SU-DHL-6 (cell line): ENCODE data around the gene SRSF4.

Experiments
- H2AFZ ChIP-seq: fragments of 200-600 bp; sonication (generic); 2 replicates; pipeline ENCODE4 v1.6.1; 2014; ENCODE audit warnings: low read depth, mild to moderate bottlenecking, moderate library complexity, mixed read lengths, antibody characterized with exemption, low read length; ENCODE audit not compliant: severe bottlenecking
- H3F3A ChIP-seq: fragments of 200-600 bp; shearing (Covaris generic); 2 replicates; pipeline ENCODE4 v1.6.0; 2016; ENCODE audit warnings: antibody characterized with exemption, mild to moderate bottlenecking; ENCODE audit not compliant: insufficient read depth
- H3K27ac ChIP-seq: fragments of 200-600 bp; sonication (generic); 2 replicates; pipeline ENCODE4 v1.5.1; 2016; ENCODE audit warnings: low read depth, mild to moderate bottlenecking, low read length, moderate library complexity, mixed read lengths
- H3K27me3 ChIP-seq: fragments of 200-600 bp; sonication (generic), shearing (Covaris generic); 2 replicates; pipeline ENCODE4 v1.6.0; 2014; ENCODE audit warnings: mild to moderate bottlenecking, low read length
- H3K36me3 ChIP-seq: fragments of 200-600 bp; sonication (generic); 2 replicates; pipeline ENCODE4 v1.6.1; 2014; ENCODE audit warnings: mild to moderate bottlenecking, low read length, mixed read lengths
- H3K4me2 ChIP-seq: fragments of 300-600, 200-600 bp; shearing (Covaris generic), sonication (generic); 2 replicates; pipeline ENCODE4 v1.6.0; 2014; ENCODE audit warnings: low read length, low read depth, mild to moderate bottlenecking; ENCODE audit not compliant: poor library complexity, severe bottlenecking
- H3K4me3 ChIP-seq: fragments of 200-600 bp; sonication (generic); 2 replicates; pipeline ENCODE4 v1.5.1; 2014; ENCODE audit warnings: antibody characterized with exemption, low read length, mild to moderate bottlenecking, mixed read lengths; ENCODE audit not compliant: insufficient read depth, poor library complexity, severe bottlenecking
- H3K79me2 ChIP-seq: fragments of 200-600 bp; sonication (generic); 2 replicates; pipeline ENCODE4 v1.6.1; 2014; ENCODE audit warnings: mild to moderate bottlenecking, low read length, moderate library complexity; ENCODE audit not compliant: insufficient read depth
- H3K9ac ChIP-seq: fragments of 200-600 bp; sonication (generic); 2 replicates; pipeline ENCODE4 v1.7.0; 2014; ENCODE audit warnings: mild to moderate bottlenecking, low read length
- H3K9me2 ChIP-seq: fragments of 200-600 bp; sonication (generic); replicated peaks from 2 replicates; pipeline ENCODE4 v1.6.1; 2014; ENCODE audit warnings: low read length; ENCODE audit not compliant: insufficient read depth
- H3K9me3 ChIP-seq: fragments of 200-600 bp; sonication (generic); 2 replicates; pipeline ENCODE4 v1.6.1; 2014; ENCODE audit warnings: low read length, mixed read lengths; ENCODE audit not compliant: insufficient read depth
- H4K20me1 ChIP-seq: fragments of 200-600 bp; sonication (generic); 2 replicates; pipeline ENCODE4 v1.6.1; 2014; ENCODE audit warnings: low read depth, mild to moderate bottlenecking, antibody characterized with exemption, low read length, moderate library complexity, mixed read lengths
- CTCF ChIP-seq: fragments of 200-600 bp; sonication (generic); IDR thresholded peaks from one replicate; pipeline ENCODE4 v1.5.1; 2017; ENCODE audit warnings: antibody characterized with exemption, mild to moderate bottlenecking, low read length, moderate library complexity; ENCODE audit not compliant: insufficient read depth, poor library complexity, severe bottlenecking
- EZH2phosphoT487 ChIP-seq: fragments of 200-600 bp; sonication (generic), shearing (Covaris generic); conservative IDR thresholded peaks from 2 replicates; pipeline ENCODE4 v1.6.1; 2018; ENCODE audit warnings: mild to moderate bottlenecking, antibody characterized with exemption, low read length, moderate library complexity, mixed read lengths

SRSF4 gene

GRCh38 chr1:29227511-29227910, 45.8 kb upstream of the SRSF4 start:
- Histone ChIP-seq H3K27me3 (no peaks in the 10 kb centered on the region), H3K9ac (no peak overlapping the region), H3K79me2 (peaks cover 13% of the 10 kb centered on the region)

GRCh38 chr1:29225361-29225760, 43.7 kb upstream of the SRSF4 start:
- Histone ChIP-seq H3K9ac (no peak overlapping the region), H3K9me2 (no peaks in the 10 kb centered on the region), H3K79me2 (peaks cover 13% of the 10 kb centered on the region), H3K4me3 (no peak overlapping the region), H3K9me3 (no peaks in the 10 kb centered on the region), H3K27ac (no peak overlapping the region), H2AFZ (no peak overlapping the region), H3F3A (no peaks in the 10 kb centered on the region), H3K27me3 (no peaks in the 10 kb centered on the region), H3K36me3 (no peaks in the 10 kb centered on the region), H4K20me1 (no peaks in the 10 kb centered on the region), H3K4me2 (no peak overlapping the region)
- no peak for TF ChIP-seq CTCF
- TF ChIP-seq EZH2phosphoT487: no peak

More at GRCh38 chr1:29227511-29227910, 45.8 kb upstream of the SRSF4 start:
- no peaks in the 10 kb centered on the region for H3K9me3 ChIP-seq
- no peak overlapping the region for H3K27ac ChIP-seq
- no peaks in the 10 kb centered on the region for H3K36me3 ChIP-seq
- TF ChIP-seq EZH2phosphoT487: no peak
- no peak for TF ChIP-seq CTCF
- H3F3A ChIP-seq: no peaks in the 10 kb centered on the region
- H3K4me3 ChIP-seq: no peak overlapping the region
- no peak overlapping the region for H3K4me2 ChIP-seq
- no peak overlapping the region for H2AFZ ChIP-seq
- H4K20me1 ChIP-seq: no peaks in the 10 kb centered on the region
- no peaks in the 10 kb centered on the region for H3K9me2 ChIP-seq

- H3K79me2 ChIP-seq: peaks cover 5% of the 10 kb centered on the region; the same call in 1 of the 2 replicates
- no peaks in the 10 kb centered on the region for H3F3A ChIP-seq
- H3K9ac ChIP-seq: no peak overlapping the region
- H3K27ac ChIP-seq: no peak overlapping the region
- no peak overlapping the region for H3K4me2 ChIP-seq
- no peaks in the 10 kb centered on the region for H4K20me1 ChIP-seq
- H3K27me3 ChIP-seq: no peaks in the 10 kb centered on the region
- H3K36me3 ChIP-seq: 0 out of 2 replicates have a peak, but pooled peaks cover 4% of the 10 kb centered on the region
- H2AFZ ChIP-seq: no peak overlapping the region
- H3K9me3 ChIP-seq: no peaks in the 10 kb centered on the region
- H3K9me2 ChIP-seq: no peaks in the 10 kb centered on the region
- no peak for TF ChIP-seq EZH2phosphoT487
- no peak for TF ChIP-seq CTCF
- no peak overlapping the region for H3K4me3 ChIP-seq
These were observed 42.7 kb upstream of the SRSF4 start for GRCh38 chr1:29224356-29224837.
